NCI-H345 treated with DMSO at 0.1 percent for 48 hours (cell line): Measurements from ENCODE around the gene TMEM271.

Experiments
- DNase-seq: peaks from one replicate; lab custom pipeline; 2025; ENCODE audit not compliant: unreplicated experiment; lab: John Stamatoyannopoulos, UW

TMEM271 gene

GRCh38 chr4:576245-576821, at the start of gene TMEM271:
TSS of gene TMEM271 (minus strand) at chr4:576295. CDS start at chr4:576062, 233 bp downstream.
- DNase-seq: no peak

- DNase-seq: no peak
Observed at GRCh38 chr4:625631-626161, 49.6 kb upstream of the TMEM271 start.

GRCh38 chr4:624705-625590, 48.9 kb upstream of the TMEM271 start, which contains the start of gene PDE6B:
TSS of gene PDE6B (plus strand) at chr4:625573. CDS start at chr4:625627, 54 bp downstream.
- DNase-seq: no peak

- DNase-seq: no peak
Observed at GRCh38 chr4:623914-624566, 47.9 kb upstream of the TMEM271 start.

- DNase-seq: no peak
Observed at GRCh38 chr4:622996-623913, 47.2 kb upstream of the TMEM271 start.

- DNase-seq: no peak
Observed at GRCh38 chr4:622071-622995, 46.2 kb upstream of the TMEM271 start.

- no peak for DNase-seq
Observed at GRCh38 chr4:621296-622070, 45.4 kb upstream of the TMEM271 start.

- no peak for DNase-seq
Observed at GRCh38 chr4:620851-621261, 44.8 kb upstream of the TMEM271 start.

- no peak for DNase-seq
Observed at GRCh38 chr4:620201-620600, 44.1 kb upstream of the TMEM271 start.

GRCh38 chr4:617644-618641, 41.8 kb upstream of the TMEM271 start:
- no peak for DNase-seq

GRCh38 chr4:616911-617643, 41.0 kb upstream of the TMEM271 start:
- DNase-seq: no peak

- DNase-seq: no peak
Observed at GRCh38 chr4:616091-616490, 40.0 kb upstream of the TMEM271 start.

GRCh38 chr4:613126-613525, 37.0 kb upstream of the TMEM271 start:
- no peak for DNase-seq

GRCh38 chr4:612749-613125, 36.6 kb upstream of the TMEM271 start:
- no peak for DNase-seq

GRCh38 chr4:612052-612748, 36.1 kb upstream of the TMEM271 start:
- DNase-seq: no peak
